ENCODE results near the gene PLCD3. TPM values are rescaled to one million over a fixed set of nuclear protein-coding genes. Genes with fewer than 3 reads are reported as not detected.

Gene PLCD3
- total and polyA plus RNA-seq, 9 of the 15 experiments (the other 6 are each of a cell fraction or from before 2014, with no cell fraction given), result 0.20 to 22.6 (median 7.5) TPM

GRCh38 chr17:45135192-45135977, 3.1 kb upstream of the PLCD3 start, which contains the start of gene ACBD4 (continued):
- TF ChIP-seq ZBTB43 (CRISPR knock-in tag; IDR thresholded peaks at IDR 0.05) (no peak; the same call in 1 of the 2 replicates), ZBTB9 (CRISPR knock-in tag; IDR thresholded peaks at IDR 0.05) (peak; percentile 33; the same call in 1 of the 2 replicates), ETV6 (IDR thresholded peaks at IDR 0.05; ENCODE audit: borderline replicate concordance in 1 of 2, low read depth in 2 of 2, low read length in 1 of 2) (no peak), ETV6 (CRISPR knock-in tag; IDR thresholded peaks at IDR 0.05; ENCODE audit: borderline replicate concordance) (no peak), HDAC2 (IDR thresholded peaks at IDR 0.05) (peak; percentile 74), ZNF699 (CRISPR knock-in tag; IDR thresholded peaks at IDR 0.05; ENCODE audit: insufficient replicate concordance) (no peak), ZNF449 (CRISPR knock-in tag; IDR thresholded peaks at IDR 0.05) (no peak), RFX7 (CRISPR knock-in tag; IDR thresholded peaks at IDR 0.05) (no peak), HDAC8 (tag; IDR thresholded peaks at IDR 0.05) (0 out of 2 replicates have a peak, but pooled peaks have one; percentile 11), L3MBTL2 (IDR thresholded peaks at IDR 0.05) (peak; percentile 83), ZFX (CRISPR knock-in tag; IDR thresholded peaks at IDR 0.05) (peak; percentile 76), ASH1L (IDR thresholded peaks at IDR 0.05; ENCODE audit: borderline replicate concordance, low read depth, partially characterized antibody) (peak; percentile 91), SRSF3 (IDR thresholded peaks at IDR 0.05; ENCODE audit: insufficient read depth, low read length) (no peak)
- TF ChIP-seq, protein P1, sequence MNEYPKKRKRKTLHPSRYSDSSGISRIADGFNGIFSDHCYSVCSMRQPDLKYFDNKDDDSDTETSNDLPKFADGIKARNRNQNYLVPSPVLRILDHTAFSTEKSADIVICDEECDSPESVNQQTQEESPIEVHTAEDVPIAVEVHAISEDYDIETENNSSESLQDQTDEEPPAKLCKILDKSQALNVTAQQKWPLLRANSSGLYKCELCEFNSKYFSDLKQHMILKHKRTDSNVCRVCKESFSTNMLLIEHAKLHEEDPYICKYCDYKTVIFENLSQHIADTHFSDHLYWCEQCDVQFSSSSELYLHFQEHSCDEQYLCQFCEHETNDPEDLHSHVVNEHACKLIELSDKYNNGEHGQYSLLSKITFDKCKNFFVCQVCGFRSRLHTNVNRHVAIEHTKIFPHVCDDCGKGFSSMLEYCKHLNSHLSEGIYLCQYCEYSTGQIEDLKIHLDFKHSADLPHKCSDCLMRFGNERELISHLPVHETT (CRISPR knock-in tag; conservative IDR thresholded peaks at IDR 0.05 in 1 of 2, IDR thresholded peaks at IDR 0.05 in 1 of 2), result peak in 1 of 2 experiments; percentile 15; a peak in 1 of 4 replicates
- TF ChIP-seq, protein P2, sequence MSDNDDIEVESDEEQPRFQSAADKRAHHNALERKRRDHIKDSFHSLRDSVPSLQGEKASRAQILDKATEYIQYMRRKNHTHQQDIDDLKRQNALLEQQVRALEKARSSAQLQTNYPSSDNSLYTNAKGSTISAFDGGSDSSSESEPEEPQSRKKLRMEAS (CRISPR knock-in tag; IDR thresholded peaks at IDR 0.05), result peak; percentile 58
- TF ChIP-seq, protein P3, sequence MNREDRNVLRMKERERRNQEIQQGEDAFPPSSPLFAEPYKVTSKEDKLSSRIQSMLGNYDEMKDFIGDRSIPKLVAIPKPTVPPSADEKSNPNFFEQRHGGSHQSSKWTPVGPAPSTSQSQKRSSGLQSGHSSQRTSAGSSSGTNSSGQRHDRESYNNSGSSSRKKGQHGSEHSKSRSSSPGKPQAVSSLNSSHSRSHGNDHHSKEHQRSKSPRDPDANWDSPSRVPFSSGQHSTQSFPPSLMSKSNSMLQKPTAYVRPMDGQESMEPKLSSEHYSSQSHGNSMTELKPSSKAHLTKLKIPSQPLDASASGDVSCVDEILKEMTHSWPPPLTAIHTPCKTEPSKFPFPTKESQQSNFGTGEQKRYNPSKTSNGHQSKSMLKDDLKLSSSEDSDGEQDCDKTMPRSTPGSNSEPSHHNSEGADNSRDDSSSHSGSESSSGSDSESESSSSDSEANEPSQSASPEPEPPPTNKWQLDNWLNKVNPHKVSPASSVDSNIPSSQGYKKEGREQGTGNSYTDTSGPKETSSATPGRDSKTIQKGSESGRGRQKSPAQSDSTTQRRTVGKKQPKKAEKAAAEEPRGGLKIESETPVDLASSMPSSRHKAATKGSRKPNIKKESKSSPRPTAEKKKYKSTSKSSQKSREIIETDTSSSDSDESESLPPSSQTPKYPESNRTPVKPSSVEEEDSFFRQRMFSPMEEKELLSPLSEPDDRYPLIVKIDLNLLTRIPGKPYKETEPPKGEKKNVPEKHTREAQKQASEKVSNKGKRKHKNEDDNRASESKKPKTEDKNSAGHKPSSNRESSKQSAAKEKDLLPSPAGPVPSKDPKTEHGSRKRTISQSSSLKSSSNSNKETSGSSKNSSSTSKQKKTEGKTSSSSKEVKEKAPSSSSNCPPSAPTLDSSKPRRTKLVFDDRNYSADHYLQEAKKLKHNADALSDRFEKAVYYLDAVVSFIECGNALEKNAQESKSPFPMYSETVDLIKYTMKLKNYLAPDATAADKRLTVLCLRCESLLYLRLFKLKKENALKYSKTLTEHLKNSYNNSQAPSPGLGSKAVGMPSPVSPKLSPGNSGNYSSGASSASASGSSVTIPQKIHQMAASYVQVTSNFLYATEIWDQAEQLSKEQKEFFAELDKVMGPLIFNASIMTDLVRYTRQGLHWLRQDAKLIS (CRISPR knock-in tag; IDR thresholded peaks at IDR 0.05), result 0 out of 2 replicates have a peak, but pooled peaks have one; percentile 35

All from K562 (cell line).